Astrocyte (in vitro differentiated cells and primary cell): Measurements from ENCODE around the gene DPP4.

ENCODE experiments used
- EZH2 ChIP-seq: IDR thresholded peaks from 2 replicates; pipeline ENCODE4 v1.6.1; 2012; ENCODE audit warnings: mild to moderate bottlenecking, low read length, inconsistent platforms; ENCODE audit not compliant: insufficient read depth
- TF ChIP-seq, protein P1 (sequence below): IDR thresholded peaks from 2 replicates; pipeline ENCODE4 v1.5.1; 2011; ENCODE audit warnings: low read depth, mild to moderate bottlenecking, inconsistent platforms, low read length, moderate library complexity; ENCODE audit not compliant: insufficient read depth

DNA sequence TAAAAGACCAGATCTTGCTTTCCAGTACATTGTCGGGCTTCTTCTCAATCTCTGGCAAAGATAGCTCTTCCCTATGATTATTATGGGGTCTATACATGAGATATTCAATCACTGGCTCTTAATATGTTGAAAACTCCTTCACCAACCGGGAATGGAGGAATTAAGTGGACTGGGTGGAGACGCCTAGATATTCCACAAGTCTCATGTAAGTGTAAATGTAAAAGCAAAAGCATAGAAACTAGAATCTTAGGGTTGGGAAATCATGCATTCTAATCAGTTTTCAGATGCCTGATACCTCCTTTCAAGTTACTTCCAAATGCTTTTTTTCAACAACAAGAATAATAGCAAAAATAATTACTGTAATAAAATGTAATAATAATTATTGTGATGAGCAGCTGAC, 38.0 kb downstream of the DPP4 start:
- TF ChIP-seq, protein P1, sequence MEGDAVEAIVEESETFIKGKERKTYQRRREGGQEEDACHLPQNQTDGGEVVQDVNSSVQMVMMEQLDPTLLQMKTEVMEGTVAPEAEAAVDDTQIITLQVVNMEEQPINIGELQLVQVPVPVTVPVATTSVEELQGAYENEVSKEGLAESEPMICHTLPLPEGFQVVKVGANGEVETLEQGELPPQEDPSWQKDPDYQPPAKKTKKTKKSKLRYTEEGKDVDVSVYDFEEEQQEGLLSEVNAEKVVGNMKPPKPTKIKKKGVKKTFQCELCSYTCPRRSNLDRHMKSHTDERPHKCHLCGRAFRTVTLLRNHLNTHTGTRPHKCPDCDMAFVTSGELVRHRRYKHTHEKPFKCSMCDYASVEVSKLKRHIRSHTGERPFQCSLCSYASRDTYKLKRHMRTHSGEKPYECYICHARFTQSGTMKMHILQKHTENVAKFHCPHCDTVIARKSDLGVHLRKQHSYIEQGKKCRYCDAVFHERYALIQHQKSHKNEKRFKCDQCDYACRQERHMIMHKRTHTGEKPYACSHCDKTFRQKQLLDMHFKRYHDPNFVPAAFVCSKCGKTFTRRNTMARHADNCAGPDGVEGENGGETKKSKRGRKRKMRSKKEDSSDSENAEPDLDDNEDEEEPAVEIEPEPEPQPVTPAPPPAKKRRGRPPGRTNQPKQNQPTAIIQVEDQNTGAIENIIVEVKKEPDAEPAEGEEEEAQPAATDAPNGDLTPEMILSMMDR: no peak
- TF ChIP-seq EZH2: no peak
